IPS DF 19.7 (cell line): ENCODE data around the gene CAMK2D.

ENCODE experiments used
- DNase-seq: peaks from one replicate; pipeline ENCODE4 v3.0.0-alpha.2; 2013; ENCODE audit warnings: low read depth, low spot score

The CAMK2D gene

DNA sequence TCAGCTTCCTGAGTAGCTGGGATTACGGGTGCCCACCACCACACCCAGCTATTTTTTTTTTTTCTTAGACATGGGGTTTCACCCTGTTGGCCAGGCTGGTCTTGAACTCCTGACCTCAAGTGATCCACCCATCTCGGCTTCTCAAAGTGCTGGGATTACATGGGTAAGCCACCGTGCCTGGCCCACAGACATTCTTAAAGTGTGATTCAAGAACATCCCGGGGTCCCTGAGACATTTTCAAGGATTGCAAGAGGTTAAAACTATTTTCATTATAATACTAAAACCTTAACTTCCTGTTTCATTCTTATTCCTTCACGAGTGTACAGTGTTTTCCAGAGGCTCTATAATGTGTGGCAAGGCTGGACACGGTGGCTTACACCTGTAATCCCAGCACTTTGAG, 318.7 kb downstream of the CAMK2D start:
- no peak for DNase-seq

GRCh38 chr4:113440371-113440770, 321.2 kb downstream of the CAMK2D start:
- DNase-seq: no peak

DNA sequence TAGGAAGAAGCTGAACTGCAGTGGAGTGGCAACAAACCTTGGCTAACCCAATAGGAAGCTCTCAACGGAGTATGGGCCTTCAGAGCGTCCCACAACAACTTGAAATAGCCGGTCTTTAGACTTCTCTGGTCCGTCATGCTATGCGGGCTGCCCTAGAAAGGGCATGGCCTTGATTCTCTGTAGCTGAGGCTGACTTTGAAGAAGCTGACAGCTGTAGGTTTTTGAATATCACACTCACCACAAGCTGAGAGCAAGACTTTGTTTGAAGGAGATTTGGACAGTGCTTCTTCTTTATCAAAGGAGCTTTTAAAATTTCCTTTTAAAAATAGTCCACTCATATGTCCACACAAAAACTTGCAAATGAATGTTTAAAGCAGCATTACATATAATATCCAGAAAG, 322.9 kb downstream of the CAMK2D start:
- DNase-seq: no peak

GRCh38 chr4:113437129-113437528, 324.4 kb downstream of the CAMK2D start:
- DNase-seq: no peak

- no peak for DNase-seq
These were observed 325.2 kb downstream of the CAMK2D start for GRCh38 chr4:113436360-113436759.

DNA sequence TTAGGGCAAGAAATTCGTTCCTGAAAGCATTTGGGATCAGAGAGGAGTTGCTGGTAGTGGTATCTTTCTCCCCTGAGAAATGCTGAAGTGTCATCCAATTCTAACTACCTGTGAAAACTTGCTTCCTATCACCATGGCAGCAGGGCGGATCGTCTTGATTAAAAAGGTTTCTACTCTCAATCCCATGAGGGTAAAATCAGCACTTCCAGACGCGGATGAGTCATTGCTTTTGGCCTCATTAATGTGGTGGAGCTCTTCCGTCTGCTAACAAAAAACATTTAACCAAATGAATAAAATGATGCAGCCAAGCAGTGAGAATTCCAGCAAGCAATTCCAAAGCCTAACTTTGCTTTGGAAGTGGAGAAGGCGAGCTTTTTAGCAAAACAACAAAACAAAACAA, 325.6 kb downstream of the CAMK2D start:
- no peak for DNase-seq

- DNase-seq: no peak
These were observed 327.3 kb downstream of the CAMK2D start for GRCh38 chr4:113434247-113434587.

GRCh38 chr4:113433536-113434246, 327.8 kb downstream of the CAMK2D start:
- no peak for DNase-seq

DNA sequence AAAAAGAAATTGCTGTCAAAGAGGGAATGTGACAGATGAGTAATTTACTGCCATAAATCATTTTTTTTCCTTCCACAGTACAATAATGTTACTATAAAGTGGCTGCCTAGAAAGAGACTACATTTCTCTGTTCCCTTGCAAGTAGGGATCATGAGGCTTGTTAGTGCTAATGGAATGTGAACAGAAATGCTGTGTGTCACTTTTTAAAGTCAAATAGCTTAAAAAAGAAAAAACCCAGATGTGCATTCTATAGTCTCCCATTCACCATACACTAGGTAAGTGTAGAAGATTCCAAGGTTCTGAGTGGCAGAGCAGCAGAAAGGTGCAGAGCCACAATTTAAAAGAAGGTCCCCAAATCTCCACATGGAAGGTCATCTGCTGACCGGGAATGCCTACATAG, 328.4 kb downstream of the CAMK2D start:
- no peak for DNase-seq

GRCh38 chr4:113423631-113424030, 337.9 kb downstream of the CAMK2D start:
- DNase-seq: no peak

DNA sequence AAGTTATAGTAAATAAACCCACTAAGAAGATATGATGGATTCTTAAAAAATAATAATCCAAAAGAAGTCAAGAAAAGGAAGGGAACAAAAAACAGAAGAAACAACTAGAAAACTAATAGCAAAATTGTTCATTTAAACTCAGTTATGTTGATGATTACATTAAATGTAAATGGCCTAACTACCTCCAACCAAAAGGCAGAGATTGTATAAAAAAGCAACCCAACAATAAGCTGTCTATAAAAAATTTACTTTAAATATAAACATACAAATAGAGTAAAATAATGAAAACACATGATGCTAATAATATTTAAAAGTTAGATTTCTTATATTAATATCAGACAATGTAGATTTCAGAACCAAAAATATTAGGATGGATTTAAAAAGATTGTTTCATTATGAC, 340.6 kb downstream of the CAMK2D start:
- no peak for DNase-seq

DNA sequence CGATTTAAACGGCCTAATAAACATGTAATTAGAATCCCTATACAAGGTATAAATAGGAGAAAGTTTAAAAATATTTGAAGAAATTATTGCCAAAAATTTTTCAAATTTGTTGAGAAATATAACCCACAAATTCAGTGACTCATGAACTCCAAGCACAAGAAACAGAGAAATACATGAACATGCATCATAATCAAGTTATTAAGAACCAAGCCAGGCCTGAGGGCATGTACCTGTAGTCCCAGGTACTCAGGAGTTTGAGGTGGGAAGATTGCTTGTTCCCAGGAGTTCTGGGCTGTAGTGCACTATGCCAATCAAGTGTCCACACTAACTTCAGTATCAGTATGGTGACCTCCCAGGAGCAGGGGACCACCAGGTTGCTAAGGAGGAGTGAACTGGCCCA, 341.9 kb downstream of the CAMK2D start:
- DNase-seq: no peak

- no peak for DNase-seq
These were observed 350.0 kb downstream of the CAMK2D start for GRCh38 chr4:113411496-113411938.

DNA sequence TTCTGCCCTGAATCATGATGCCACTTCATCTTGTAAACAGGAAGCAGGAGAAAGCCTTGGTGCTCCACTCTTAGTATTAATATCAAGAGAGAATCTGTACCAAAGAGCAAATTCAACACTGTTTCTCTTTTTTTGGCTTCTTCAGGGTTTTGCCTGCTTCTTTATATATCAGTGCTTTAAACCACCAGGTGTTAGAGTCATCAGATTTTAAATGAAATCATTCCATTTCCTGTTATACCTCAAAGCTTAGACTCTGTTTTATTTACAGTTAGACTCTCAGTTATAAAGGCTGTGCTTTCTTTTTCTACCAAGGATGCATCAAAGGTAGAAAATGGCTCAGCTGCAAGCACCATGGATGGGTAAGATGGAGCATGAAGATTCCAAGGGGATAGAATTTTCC, 350.9 kb downstream of the CAMK2D start:
- DNase-seq: no peak

- no peak for DNase-seq
These were observed 352.4 kb downstream of the CAMK2D start for GRCh38 chr4:113409181-113409580.

DNA sequence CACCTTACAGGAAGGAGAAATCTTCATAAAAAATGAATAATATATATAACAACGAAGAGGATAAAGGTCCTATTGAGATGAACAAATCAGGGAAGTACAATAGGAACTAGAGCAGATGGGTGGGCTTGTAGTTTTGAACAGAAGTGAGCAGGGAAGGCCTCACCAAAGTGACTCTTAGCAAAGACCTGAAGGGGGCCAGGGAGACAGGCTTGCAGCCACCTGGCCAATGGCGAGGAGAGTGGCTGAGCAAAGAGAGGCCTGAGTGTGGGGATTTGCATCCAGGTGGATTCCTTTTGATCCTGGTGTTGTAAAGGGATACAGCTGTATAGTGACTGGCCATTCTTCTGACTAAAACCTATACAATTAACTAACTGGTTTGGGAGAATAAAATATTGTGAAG, 354.1 kb downstream of the CAMK2D start:
- DNase-seq: no peak

DNA sequence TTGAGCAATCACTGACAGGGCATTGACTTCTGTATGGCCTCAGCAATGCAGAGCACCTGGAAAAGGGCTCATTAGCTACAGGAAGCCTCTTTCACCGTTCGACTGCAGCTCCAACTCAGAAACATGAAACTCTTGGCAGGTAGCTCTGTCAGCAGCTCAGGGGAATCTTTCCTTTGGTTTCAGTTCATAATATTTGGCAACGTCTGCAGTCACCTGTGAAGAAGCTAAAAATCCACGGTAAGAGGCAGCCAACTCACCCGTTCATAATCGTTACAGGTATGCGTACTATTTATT, 354.9 kb downstream of the CAMK2D start:
- no peak for DNase-seq

DNA sequence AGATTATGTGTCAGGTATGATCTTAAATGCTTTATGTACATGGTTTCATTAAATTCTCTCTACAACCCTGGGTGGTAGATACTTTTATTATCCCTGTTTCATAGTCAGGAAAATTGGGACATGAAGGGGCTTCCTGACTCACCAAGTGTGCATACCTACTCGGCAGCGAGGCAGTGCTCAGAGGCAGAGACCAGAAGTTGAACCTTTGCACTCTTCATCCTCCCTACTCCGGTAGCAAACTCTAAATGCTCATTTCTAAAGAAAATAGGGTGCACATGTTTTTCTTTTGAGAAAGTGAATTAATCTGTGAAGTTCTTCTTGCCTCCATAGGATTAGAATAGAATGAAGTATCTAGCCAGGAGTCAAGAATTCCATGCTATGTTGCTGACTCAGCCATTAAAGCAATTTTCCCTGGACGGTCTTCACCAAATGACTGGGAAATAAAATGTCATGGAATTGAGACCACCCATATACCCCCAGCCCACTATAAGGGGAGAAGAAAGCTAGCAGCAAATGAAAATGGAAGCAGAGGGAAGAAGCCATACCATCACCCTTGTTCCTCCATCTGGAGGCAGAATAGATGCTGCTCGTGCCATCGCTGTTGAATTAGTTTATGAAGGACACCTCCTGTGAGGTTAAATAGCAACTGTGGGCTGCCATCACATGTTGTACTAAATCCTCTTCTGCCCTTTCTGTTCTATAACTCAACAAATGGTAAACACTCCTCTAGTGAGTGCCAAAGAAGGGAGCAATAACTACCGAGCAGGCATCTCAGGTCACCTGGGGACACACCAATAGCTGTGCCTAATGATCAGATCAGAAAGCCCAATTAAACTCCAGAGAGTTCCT, 355.4 kb downstream of the CAMK2D start:
- no peak for DNase-seq

GRCh38 chr4:113404841-113405240, 356.7 kb downstream of the CAMK2D start:
- DNase-seq: no peak

- DNase-seq: no peak
These were observed 357.4 kb downstream of the CAMK2D start for GRCh38 chr4:113404167-113404571.
